NCI-H128 (cell line): ENCODE measurements around the gene MYBPC3.

ENCODE experiments used
- DNase-seq: peaks from one replicate; lab custom pipeline; 2025; ENCODE audit not compliant: unreplicated experiment; lab: John Stamatoyannopoulos, UW

MYBPC3 gene

GRCh38 chr11:47352556-47352955, at the start of gene MYBPC3:
Gene MYBPC3, minus strand, starts transcription at chr11:47352702. Its CDS starts 55 bp downstream, at chr11:47352647.
- DNase-seq, result no peak

GRCh38 chr11:47400768-47401279, 48.3 kb upstream of the MYBPC3 start:
- DNase-seq, result no peak

- no peak for DNase-seq
These were observed 47.6 kb upstream of the MYBPC3 start for GRCh38 chr11:47399860-47400767.

- DNase-seq, result no peak
These were observed 46.0 kb upstream of the MYBPC3 start for GRCh38 chr11:47398551-47398950.

GRCh38 chr11:47398011-47398410, 45.5 kb upstream of the MYBPC3 start:
- DNase-seq, result no peak

GRCh38 chr11:47396049-47396320, 43.5 kb upstream of the MYBPC3 start:
- no peak for DNase-seq

- no peak for DNase-seq
These were observed 42.9 kb upstream of the MYBPC3 start for GRCh38 chr11:47395223-47396048.

- DNase-seq, result no peak
These were observed 42.1 kb upstream of the MYBPC3 start for GRCh38 chr11:47394322-47395222.

- no peak for DNase-seq
These were observed 41.5 kb upstream of the MYBPC3 start for GRCh38 chr11:47394050-47394321.

- DNase-seq, result no peak
These were observed 40.9 kb upstream of the MYBPC3 start for GRCh38 chr11:47393163-47394049.

- no peak for DNase-seq
These were observed 40.2 kb upstream of the MYBPC3 start for GRCh38 chr11:47392546-47393162.

- no peak for DNase-seq
These were observed 39.4 kb upstream of the MYBPC3 start for GRCh38 chr11:47391711-47392432.

GRCh38 chr11:47391077-47391583, 38.6 kb upstream of the MYBPC3 start:
- no peak for DNase-seq

- no peak for DNase-seq
These were observed 37.9 kb upstream of the MYBPC3 start for GRCh38 chr11:47390422-47390760.

GRCh38 chr11:47389577-47390421, 37.3 kb upstream of the MYBPC3 start:
- DNase-seq, result no peak

GRCh38 chr11:47388697-47389576, 36.4 kb upstream of the MYBPC3 start:
- DNase-seq, result no peak
